Activated CD8-positive, alpha-beta memory T cell treated with anti-CD3 and anti-CD28 coated beads, Interleukin-2, amount 50 U/mL, for 24 hours (primary cell): ENCODE results near the gene DHFR.

Experiments
- DNase-seq: peaks from one replicate; pipeline ENCODE4 v3.0.0-alpha.2; 2020; ENCODE audit errors: extremely low read depth

DHFR gene

DNA sequence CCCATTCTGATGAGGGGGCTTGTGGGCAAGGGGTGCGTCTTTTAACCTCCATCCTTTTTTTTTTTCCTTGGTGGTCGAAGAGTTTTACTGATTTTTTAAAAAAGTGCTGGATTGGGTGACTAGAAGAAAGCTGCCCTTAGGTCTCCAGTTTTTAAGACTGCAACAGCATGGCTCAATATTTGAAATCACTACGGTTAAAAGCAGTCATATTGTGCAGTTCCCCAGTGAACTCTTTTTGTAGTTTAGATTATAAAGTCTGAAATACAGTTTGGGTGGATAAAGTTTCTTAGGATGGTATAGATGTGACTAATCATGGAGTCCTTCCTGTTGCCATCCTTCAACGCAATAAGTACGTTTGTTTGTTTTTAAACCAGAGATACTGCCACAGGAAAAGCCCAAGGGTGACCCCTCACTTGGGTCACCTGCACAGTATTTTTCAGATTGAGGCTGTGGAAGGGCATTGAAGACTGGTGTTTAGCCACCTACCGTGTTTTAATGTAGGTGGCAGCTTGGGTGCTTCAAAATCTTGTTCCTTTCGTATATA lies 520 bp upstream of the DHFR start:
- DNase-seq, result no peak

DNA sequence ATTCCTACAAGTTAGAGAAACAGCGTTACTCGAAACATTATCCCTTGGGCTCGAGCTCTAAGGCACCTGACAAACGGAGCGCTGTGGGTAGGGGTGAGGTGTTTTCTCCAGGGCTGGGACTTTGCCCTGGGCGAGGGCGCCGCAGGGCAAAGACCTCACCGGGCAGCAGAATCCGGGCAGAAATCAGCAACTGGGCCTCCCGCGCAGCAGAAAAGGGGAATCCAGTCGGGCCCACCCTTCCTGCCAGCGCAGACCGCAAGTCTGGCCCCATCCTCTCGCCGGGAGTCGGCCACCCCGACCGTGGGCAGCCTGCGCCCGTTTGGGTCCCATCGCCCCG lies 761 bp downstream of the DHFR start:
- DNase-seq, result no peak

DNA sequence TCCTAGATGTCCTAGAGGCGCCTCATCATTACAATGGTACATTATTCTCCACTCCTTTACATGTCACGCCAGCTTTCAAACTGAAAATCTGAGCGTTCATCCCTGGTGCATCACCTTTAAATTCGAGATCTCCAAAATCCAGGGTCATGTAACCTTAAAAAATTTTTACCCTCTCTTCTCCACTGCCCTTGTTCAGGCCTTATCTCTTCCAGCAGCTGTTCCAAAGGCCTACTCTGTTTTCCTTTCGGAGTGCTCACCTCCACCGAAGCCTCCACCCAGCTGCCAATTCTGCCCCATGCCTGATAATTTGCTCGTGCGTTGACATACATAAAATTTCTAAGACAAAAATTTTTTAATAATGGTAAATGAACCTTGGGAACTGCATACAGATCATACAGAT lies 1.3 kb downstream of the DHFR start:
- DNase-seq, result no peak

DNA sequence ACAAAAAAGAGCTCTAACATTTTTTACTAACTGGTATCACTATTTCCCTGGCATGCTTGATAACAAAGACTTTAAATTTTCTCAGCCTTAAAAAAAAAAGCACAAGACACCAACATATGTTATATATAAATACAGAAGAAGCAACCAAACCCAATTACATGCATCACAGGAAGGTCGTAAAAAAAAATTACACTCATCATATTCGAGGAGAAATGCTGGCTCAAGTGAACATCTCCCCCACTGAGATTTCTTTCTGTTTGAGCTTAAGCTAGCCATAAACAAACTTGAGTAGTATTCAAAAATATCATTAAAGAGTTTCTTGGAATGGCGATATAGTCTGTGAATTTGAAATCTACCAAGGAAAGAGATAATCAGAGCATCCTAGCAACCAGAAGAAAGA lies 7.9 kb downstream of the DHFR start:
- DNase-seq, result no peak

DNA sequence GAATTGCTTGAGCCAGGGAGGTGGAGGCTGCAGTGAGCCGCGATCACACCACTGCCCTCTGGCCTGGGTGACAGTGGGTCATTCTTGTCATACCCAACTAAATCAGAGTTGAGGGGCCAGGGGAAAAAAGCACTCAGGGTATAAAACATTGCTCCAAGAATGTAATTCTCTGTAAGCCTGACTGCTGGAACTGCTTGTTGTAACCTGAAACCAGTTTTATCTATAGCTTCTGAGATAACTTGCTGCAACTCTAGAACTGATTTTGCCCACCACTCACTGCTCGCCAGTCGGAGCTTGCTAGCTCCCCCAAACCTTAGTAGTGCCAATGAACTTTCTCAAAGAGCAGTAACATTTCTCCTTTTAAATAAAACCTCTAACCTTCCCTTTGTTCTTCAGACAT lies 9.9 kb downstream of the DHFR start:
- no peak for DNase-seq

DNA sequence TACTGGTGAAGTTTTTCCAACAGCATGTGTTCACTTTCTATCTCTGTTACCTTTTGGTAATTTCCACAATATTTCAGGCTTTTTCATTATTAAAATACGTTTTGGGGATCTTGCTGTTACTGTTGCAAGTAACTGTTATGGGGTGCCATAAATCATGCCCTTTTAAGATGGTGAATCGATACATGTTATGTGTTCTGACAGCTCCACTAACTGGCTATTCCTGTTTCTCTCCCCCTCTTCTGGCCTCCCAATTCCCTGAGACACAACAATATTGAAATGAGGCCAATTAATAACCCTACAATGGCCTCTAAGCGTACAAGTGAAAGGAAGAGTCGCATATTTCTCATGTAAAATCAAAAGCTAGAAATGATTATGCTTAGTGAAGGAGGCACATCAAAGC lies 13.4 kb downstream of the DHFR start:
- DNase-seq, result no peak

DNA sequence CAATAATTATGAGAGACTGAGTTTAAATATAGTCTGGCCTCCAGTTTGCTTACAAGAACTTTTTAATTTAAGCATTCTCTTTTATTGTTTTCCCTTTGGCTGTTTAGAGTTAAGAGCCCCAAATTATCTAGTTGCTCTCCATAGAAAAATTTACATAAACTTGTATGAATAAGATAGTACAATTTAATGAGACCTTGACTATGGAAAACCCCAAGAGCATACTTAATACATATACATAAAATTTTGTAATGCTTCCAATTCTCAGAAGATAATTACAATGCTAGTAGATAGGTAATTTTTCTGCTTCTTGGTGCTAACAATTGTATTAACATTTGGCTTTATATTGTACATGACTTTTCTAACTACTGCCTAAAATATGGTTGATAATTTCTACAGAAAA lies 20.6 kb downstream of the DHFR start:
- DNase-seq, result no peak

DNA sequence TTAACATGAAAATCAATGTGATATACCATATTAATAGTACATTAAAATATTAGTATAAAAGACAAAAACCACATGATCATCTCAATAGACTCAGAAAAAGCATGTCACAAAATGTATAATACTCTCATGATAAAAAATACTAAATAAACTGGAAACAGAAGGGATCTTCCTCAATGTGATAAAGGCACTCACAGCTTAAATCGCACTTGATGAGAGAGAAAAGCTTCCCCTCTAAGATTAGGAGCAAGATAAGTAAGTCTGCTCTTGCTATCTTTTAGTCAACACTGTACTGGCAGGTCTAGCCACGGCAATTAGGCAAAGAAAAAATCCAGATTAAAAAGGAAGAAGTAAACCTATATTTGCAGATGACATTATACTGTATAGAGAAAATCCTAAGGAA lies 22.1 kb downstream of the DHFR start:
- no peak for DNase-seq

DNA sequence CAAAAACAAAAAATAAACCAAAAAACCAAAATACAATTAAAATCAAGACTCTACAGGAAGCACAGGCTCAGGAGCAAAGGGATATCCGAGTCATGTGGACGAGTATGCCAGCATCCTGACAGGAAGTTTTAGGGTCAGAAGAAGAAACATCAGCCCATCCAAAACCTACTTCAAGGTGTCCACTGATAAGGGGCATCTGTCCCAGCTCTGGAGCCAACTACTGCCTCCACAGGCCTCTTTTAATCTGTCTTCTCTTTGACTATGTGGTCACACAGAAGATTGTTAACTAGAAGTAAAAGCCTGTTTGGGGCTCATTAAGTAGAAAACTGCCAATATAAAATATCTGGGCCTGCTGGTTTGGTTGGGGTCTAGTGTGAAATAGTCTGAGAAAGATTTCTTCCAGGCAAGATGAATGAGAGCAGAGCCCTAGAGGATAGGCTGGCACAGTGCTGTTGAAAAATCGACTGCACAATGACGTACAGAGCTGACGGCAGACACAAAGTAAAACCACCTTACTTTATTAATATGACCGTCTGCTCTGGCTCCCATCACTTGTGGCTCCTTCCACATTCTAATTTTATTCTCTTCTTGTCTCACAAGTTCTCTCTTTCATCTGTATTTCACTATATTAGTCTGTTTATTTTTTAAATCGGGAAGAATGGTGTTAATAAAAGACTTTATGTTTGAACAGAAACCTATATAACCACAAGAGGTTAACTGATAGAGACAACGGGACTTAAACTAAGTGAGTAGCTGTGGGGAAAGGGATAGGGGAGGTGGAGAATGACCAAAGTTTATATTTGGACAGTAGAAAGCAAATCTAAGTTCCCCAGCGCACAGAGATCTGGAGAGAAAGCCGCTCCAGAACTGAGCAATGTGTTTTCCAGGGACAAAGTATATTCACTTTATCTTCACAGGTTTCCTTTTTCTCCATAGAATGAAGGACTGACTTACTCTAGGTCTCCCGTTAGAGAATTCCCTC lies 23.2 kb downstream of the DHFR start:
- no peak for DNase-seq

DNA sequence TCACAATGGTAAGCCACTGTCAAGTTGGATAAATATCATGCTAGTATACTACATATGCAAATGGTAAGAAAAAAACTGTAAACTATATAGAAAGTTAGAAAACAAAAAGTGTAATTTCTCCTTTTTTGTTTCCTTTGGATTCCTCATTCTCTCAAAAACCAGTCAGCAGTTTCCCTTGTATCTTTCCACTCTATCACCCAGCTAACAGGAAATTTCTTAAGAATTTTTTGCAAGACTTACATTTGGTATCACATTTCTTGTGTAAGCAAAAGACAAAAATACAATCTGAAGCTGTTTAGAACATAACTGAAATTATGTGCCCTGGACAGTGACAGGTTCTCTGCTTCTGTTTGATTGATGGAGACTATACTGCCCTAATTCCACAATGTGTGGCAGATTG lies 25.5 kb downstream of the DHFR start:
- DNase-seq, result no peak

DNA sequence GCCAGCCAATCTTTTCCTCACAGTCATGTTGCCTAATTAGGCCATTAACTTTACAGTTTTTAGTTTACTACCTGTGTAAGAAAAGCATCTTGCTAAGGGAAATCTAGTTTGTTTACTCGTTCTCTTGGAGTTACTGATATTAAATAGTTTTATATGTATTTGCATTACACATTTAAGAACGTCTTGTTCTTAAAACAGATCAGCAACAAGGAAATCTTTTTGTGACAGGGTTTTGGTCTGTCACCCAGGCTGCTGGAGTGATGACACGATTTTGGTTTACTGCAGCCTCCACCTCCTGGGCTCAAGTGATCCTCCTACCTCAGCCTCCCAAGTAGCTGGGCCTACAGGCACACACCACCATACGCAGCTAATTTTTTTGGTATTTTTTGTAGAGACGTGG lies 29.6 kb downstream of the DHFR start:
- no peak for DNase-seq

DNA sequence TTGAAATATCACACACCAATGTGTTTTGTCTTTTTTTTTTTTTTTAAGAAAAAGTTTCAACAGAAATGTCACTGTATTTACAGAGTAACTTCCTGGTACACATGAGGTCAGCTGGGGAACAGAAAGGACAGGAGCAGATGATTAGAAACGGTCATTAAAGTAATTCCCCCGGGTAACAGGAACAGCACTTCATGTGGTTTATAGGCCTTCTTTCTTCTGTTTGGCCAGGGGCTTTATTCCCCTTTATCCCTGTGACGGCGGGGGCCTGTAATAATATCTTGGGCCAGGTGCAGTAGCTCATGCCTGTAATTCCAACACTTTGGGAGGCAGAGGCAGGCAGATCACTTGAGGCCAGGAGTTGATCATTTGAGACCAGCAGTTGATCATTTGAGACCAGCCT lies 30.8 kb downstream of the DHFR start:
- no peak for DNase-seq

DNA sequence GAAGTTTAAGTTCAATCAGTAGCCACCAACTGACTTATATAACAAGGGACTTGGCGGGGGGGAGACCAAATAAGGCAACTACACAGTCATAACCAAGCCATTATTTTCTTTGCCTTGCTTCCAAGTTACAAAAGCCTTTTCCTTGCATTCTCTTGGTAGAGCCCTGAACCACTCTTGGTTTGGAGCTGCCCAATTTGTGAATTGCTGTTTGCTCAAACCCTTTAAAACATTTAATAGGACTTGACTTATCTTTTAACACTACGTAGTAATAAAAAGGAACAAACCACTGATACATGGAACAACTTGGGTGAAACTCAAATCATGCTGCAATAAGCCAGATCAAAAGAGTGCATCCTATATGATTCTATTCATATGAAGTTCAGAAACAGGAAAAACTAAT lies 32.0 kb downstream of the DHFR start:
- DNase-seq, result no peak

DNA sequence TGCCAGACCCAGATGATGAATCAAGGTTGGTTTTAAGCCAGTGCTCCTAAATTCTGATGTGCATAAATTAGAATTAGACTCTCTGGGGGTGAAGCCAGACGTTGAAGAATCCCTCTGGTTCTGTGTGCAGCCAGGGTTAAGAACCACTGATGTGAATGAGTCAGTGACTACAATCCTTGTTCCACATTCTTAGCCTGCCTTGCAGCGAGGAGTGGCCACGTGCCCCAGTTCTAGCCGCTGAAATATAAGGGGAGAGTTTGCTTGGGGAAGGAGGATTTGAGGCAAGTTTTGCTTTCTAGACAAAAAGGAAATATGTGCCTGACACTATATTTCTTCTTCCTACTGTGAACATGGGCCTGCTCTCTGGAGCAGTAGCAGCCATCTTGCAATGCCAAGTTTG lies 34.6 kb downstream of the DHFR start:
- DNase-seq, result no peak

DNA sequence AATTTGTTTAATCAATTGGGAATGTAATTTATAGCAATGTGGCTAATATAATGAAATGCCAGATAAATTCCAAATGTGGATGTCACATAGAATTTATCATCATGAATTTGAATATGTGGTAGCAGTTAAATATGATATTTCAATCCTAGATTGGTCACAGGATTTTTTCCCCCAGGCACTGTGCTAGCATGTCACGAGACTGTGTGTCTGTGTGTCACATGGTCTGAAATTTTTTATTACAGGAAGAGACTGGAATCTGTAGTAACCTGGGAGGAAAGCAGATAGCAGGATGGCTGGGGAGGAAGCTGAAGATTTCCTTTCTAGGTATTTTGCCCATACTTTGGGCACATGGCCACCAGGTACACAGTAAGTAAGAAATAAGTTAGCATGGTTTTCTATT lies 35.7 kb downstream of the DHFR start:
- DNase-seq, result no peak

DNA sequence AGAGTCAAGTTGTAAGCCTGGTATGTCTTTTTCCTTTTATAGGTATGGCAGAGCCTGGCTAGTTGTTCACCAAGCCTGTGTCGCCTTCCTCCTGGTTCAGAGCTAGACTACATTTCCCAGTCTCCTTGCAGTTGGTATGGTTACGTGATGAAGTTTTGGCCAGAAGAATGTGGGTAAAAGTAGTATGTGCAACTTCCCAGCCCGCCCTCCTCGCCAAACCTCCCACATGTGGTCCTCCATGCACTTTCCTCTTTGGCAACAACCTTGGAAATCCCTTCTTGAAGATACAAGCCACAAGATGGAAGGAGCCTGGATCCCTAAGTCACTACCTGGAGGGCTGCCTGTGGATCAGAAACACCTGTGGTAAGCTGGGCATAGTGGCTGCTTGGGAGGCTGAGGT lies 36.3 kb downstream of the DHFR start:
- DNase-seq, result no peak

DNA sequence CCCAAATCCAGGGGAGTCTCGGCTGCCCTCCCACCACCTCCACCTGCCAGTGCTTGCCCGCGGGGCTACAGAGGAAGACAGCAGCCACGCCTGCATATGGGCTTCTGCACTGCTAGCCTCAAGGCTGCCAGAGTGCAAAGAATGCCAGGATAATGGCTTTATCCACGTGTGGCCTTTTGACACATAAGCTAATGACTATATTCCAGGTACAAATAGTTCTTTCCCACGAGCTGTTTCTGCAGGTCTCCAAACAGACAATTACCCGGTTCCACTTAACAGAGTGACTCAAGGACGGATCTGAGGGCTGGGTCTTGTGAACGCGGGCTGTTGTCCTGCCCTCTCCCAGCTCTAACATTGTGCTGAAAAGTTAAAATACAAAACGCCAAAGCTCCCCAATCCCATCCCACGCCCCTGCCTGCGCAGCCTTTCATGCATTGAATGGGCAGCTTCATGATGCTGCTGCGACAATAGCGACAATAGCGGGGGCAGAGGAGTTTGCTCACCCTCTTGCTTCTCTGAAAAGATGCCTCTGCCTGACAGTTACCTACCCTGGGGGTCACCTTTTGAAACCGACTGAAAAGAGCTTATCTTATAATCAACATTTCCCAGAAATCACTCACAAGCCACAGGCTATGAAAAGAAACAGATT lies 39.4 kb downstream of the DHFR start:
- no peak for DNase-seq

DNA sequence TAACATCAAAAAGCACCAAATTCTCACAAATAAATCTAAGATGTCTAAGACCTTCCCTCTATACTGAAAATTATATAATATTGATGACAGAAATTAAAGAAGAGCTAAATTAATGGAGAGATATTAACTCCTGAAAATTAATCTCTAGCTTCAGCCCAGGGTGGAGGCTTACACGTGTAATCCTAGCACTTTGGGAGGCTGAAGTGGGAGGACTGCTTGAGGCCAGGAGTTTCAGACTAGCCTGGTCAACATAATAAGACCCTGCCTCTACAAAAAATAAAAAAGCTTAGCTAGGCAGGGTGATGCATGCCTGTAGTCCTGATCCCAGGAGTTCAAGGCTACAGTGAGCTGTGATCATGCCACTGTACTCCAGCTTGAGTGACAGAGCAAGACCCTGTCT lies 45.1 kb downstream of the DHFR start:
- DNase-seq, result no peak

DNA sequence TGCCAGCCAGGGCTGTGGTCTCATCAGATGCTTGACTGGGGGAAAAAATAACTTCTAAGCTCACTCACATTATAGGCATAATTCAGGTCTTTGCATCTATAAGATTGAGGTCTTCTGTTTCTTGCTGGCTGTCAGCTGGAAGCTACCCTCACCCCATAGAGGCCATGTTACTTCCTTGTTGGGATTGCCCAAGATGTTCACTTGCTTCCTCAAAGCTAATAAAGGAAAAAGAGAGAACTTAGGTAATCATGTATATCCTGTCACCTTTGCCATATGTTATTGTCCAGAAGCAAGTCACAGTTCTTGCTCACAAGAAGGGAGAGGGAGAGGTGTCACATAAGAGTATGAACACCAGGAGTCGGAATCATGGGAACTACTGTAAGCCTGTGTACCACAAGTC lies 46.1 kb downstream of the DHFR start:
- no peak for DNase-seq

DNA sequence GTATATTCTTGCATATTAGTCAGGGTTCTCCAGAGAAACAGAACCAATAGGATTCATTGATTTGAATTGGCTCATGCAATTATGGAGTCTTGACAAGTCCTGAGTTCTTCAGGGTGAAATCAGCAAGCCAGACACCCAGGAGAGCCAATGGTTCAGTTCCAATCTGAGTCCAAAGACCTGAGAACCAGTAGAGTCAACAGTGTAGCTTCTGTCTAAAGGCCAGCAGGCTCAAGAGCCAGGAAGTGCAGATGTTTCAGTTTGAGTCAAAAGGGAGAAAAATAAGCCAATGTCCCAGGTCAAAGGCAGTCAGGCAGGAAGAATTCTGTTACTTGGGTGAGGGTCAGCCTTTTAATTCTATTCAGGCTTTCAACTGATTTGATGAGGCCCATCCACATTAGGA lies 47.0 kb downstream of the DHFR start:
- no peak for DNase-seq

DNA sequence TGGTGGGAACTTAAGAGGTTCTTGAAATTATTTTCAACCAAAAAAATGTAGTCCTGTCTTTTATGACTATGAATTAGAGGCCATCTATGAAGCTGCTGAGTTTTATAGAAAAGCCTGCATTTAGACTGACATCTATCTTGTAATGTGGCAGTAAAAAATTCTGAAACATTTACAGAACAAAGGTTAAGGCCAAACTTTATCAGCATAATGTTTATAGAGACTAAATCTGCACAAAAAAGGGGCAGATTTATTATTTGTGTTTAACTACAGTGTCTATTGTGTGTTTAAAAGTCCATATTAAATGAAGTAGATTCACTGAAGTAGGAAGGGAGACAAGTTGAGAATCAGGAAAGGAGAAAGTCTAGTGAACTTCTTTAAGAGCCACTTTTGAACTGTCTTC lies 47.4 kb downstream of the DHFR start:
- DNase-seq, result no peak

DNA sequence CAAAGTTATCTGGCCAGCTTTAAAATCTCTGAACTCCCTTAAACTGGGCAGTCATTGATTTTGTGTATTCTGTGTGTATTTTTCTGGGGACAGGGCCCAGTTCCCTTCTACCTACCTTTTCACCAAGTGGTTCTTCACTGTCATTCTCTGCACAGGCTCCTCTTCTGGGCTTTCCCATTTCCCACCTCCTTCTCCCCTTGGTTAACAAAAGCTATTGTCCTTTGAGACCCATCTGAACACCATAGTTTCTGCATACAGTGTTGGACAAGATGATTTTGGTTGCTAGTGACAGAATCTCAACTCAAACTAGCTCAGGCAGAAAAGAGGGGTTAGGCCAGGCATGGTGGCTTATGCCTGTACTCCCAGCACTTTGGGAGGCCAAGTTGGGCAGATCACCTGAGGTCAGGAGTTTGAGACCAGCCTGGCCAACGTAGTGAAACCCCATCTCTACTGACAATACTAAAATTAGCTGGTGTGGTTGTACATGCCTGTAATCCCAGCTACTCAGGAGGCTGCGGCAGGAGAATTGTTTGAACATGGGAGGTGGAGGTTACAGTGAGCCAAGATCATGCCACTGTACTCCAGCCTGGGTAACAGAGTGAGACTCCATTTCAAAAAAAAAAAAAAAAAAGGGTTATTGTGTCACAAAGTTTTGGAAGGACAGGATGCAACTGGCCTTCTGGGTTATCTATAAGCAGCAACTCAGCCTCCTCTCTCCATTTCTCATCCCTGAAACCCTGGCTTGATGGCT lies 53.7 kb downstream of the DHFR start:
- no peak for DNase-seq

DNA sequence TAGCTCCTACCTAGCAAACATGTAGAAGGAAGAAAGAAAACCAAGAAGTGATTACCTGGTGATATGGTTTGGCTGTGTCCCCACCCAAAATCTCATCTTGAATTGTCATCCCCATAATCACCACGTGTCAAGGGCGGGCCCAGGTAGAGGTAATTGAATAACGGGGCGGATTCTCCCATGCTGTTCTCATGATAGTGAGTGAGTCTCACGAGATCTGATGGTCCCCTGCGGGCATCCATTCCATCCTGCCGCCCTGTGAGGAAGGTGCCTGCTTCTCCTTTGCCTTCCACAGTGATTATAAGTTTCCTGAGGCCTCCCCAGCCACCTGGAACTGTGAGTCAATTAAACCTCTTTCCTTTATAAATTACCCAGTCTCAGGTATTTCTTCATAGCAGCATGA lies 57.3 kb downstream of the DHFR start:
- DNase-seq, result no peak
